Right lobe of liver (tissue), 4 donors: Measurements from ENCODE around the gene SEC14L1.

Experiments used
- CTCF ChIP-seq, 4 donors: fragments of 200-600 bp in 3 of 4; fragments of 450-650 bp in 1 of 4; IDR thresholded peaks; one replicate each; pipeline versions ENCODE4 v1.5.1 to v1.8.0; 2016 to 2022; ENCODE audit warnings: antibody characterized with exemption in 4 of 4, mild to moderate bottlenecking in 2 of 4
- POLR2A ChIP-seq: fragments of 450-650 bp; IDR thresholded peaks from one replicate; pipeline ENCODE4 v1.6.1; 2017; ENCODE audit warnings: antibody characterized with exemption, mild to moderate bottlenecking
- donor health status: DM: no; HTN: no; CAD: no.
- donor health status: DM: no; HTN: no; CAD: no.
- donor health status: DM: no; HTN: yes; CAD: no.

DNA sequence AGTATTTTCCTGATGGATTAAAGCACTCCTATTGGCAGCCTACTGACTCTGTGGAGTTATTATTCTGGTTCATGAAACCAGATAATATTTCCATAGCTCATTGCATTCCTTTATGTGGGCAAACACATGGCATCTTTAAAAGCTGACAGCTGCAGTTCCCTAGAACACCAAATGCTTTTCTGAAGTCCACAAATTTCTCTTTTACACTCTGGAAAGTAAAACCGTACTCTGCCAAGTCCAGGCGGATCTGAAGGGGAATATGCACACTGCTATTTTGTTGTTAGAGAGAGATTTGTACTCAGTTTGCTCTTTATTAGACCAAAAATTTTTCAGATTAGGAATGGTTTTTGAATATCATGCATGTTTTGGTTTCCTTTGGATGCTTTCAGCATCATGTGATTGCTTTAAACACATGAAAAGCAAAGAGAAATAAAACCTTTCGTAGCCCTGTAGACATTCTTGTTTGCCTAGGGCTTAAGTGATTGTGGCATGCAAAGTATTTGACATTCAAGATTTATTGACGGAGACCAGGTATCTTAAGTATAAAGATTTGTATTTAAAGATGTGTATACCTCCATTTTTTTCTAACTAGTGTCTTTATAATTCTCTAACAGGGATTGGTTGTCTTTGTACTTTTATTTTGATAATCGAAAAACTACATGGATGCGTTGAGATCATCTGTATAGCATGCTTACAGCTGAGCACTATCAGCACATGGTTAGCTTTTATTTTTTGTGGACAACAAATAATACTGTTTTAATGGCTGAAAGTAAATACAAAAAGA, 19.5 kb downstream of the SEC14L1 start:
- TF ChIP-seq CTCF (IDR thresholded peaks at IDR 0.05) (no peak), POLR2A (no peak)
